ENCODE results near the gene IFNB1. TPM values are rescaled to one million over a fixed set of nuclear protein-coding genes. Genes with fewer than 3 reads are reported as not detected.

IFNB1 gene
- total RNA-seq, 1 experiment from 2014 or later = not detected

DNA sequence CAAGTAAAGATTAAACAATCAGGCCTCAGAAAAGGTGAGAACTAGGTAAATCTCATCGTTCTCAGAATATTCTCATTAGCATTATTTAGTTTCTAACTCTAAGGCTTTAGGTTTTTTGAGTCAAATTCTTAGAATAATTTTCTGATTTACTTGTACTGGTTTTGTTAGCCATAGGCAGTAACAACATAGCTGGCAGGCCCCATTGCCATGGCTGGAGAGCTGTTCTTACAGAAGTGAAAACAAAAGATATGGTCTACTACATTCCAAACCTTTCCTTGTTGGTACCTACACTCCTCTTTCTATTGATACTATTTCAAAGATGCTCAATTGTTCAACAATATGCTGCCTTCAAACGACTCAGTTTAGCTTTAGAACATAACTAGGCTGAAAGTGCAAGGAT lies 36.6 kb upstream of the IFNB1 start:
- intact Hi-C loops (cut with micrococcal nuclease) = no loop called here
- no peak for DNase-seq (ENCODE audit: unreplicated experiment)
- H3K36me3 Mint-ChIP-seq (ENCODE audit: insufficient read depth, unreplicated experiment) = no peaks in the 10 kb centered on the region
- no peak overlapping the region for H3K4me3 Mint-ChIP-seq (ENCODE audit: unreplicated experiment)
- BruUV-seq (replicated peaks) = no TSS peak
- CTCF ChIA-PET = interaction anchor here (0.6 kb wide), 2 partner anchors 163 to 1065 kb away, joined by 3 to 4 read pairs; no protein-coding TSS in a partner anchor
- POLR2A ChIA-PET = no interaction called here
- no peaks in the 10 kb centered on the region for H3K9me3 Mint-ChIP-seq (ENCODE audit: unreplicated experiment)
- H3K4me1 Mint-ChIP-seq (ENCODE audit: insufficient read depth, unreplicated experiment) = no peaks in the 10 kb centered on the region
- no peak overlapping the region for H3K27ac Mint-ChIP-seq (ENCODE audit: low read depth, unreplicated experiment)
- H3K27me3 Mint-ChIP-seq (ENCODE audit: insufficient read depth, unreplicated experiment) = peaks cover 50% of the 10 kb centered on the region
- TF ChIP-seq, protein P1, sequence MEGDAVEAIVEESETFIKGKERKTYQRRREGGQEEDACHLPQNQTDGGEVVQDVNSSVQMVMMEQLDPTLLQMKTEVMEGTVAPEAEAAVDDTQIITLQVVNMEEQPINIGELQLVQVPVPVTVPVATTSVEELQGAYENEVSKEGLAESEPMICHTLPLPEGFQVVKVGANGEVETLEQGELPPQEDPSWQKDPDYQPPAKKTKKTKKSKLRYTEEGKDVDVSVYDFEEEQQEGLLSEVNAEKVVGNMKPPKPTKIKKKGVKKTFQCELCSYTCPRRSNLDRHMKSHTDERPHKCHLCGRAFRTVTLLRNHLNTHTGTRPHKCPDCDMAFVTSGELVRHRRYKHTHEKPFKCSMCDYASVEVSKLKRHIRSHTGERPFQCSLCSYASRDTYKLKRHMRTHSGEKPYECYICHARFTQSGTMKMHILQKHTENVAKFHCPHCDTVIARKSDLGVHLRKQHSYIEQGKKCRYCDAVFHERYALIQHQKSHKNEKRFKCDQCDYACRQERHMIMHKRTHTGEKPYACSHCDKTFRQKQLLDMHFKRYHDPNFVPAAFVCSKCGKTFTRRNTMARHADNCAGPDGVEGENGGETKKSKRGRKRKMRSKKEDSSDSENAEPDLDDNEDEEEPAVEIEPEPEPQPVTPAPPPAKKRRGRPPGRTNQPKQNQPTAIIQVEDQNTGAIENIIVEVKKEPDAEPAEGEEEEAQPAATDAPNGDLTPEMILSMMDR (IDR thresholded peaks at IDR 0.05; ENCODE audit: unreplicated experiment) = no peak

GRCh38 chr9:21110708-21111576 lies 33.2 kb upstream of the IFNB1 start:
- Mint-ChIP-seq H3K9me3 (ENCODE audit: unreplicated experiment) (no peaks in the 10 kb centered on the region), H3K27ac (ENCODE audit: low read depth, unreplicated experiment) (no peak overlapping the region), H3K4me1 (ENCODE audit: insufficient read depth, unreplicated experiment) (no peaks in the 10 kb centered on the region), H3K4me3 (ENCODE audit: unreplicated experiment) (no peak overlapping the region), H3K27me3 (ENCODE audit: insufficient read depth, unreplicated experiment) (peaks cover 25% of the 10 kb centered on the region), H3K36me3 (ENCODE audit: insufficient read depth, unreplicated experiment) (no peaks in the 10 kb centered on the region)
- ChIA-PET CTCF (interaction anchor here (0.5 to 2.6 kb wide), 17 partner anchors 8 to 1187 kb away, joined by 3 to 12 read pairs (median 3); no protein-coding TSS in a partner anchor), POLR2A (no interaction called here)
- intact Hi-C loops (cut with micrococcal nuclease) = loop anchor here (1.0 to 2.0 kb wide), 4 partner anchors 226 to 1184 kb away; no protein-coding TSS in a partner anchor
- TF ChIP-seq, protein P1 (IDR thresholded peaks at IDR 0.05; ENCODE audit: unreplicated experiment) = peak; percentile 42
- DNase-seq (ENCODE audit: unreplicated experiment) = peak; percentile 63
- BruUV-seq (replicated peaks) = no TSS peak

GRCh38 chr9:21104787-21105186 lies 27.0 kb upstream of the IFNB1 start:
- Mint-ChIP-seq H3K4me3 (ENCODE audit: unreplicated experiment) (no peak overlapping the region), H3K27me3 (ENCODE audit: insufficient read depth, unreplicated experiment) (no peaks in the 10 kb centered on the region), H3K36me3 (ENCODE audit: insufficient read depth, unreplicated experiment) (no peaks in the 10 kb centered on the region), H3K27ac (ENCODE audit: low read depth, unreplicated experiment) (no peak overlapping the region), H3K4me1 (ENCODE audit: insufficient read depth, unreplicated experiment) (no peaks in the 10 kb centered on the region), H3K9me3 (ENCODE audit: unreplicated experiment) (no peaks in the 10 kb centered on the region)
- ChIA-PET CTCF (no interaction called here), POLR2A (no interaction called here)
- TF ChIP-seq, protein P1 (IDR thresholded peaks at IDR 0.05; ENCODE audit: unreplicated experiment) = no peak
- intact Hi-C loops (cut with micrococcal nuclease) = loop anchor here (5.0 kb wide), 1 partner anchor 682 kb away; no protein-coding TSS in a partner anchor
- no TSS peak for BruUV-seq (replicated peaks)
- DNase-seq (ENCODE audit: unreplicated experiment) = no peak

- no peak overlapping the region for H3K4me3 Mint-ChIP-seq (ENCODE audit: unreplicated experiment)
Measured at GRCh38 chr9:21102305-21102704, 24.6 kb upstream of the IFNB1 start.

More at GRCh38 chr9:21102305-21102704, 24.6 kb upstream of the IFNB1 start:
- no peak for DNase-seq (ENCODE audit: unreplicated experiment)
- ChIA-PET CTCF (interaction anchor here (1.2 kb wide), 1 partner anchor 9 kb away, joined by 3 read pairs; no protein-coding TSS in a partner anchor), POLR2A (no interaction called here)
- TF ChIP-seq, protein P1 (IDR thresholded peaks at IDR 0.05; ENCODE audit: unreplicated experiment) = no peak
- Mint-ChIP-seq H3K4me1 (ENCODE audit: insufficient read depth, unreplicated experiment) (no peaks in the 10 kb centered on the region), H3K27me3 (ENCODE audit: insufficient read depth, unreplicated experiment) (no peaks in the 10 kb centered on the region), H3K36me3 (ENCODE audit: insufficient read depth, unreplicated experiment) (no peaks in the 10 kb centered on the region), H3K27ac (ENCODE audit: low read depth, unreplicated experiment) (no peak overlapping the region), H3K9me3 (ENCODE audit: unreplicated experiment) (no peaks in the 10 kb centered on the region)
- BruUV-seq (replicated peaks) = no TSS peak
- intact Hi-C loops (cut with micrococcal nuclease) = no loop called here
